WERI-Rb-1 (cell line): Measurements from ENCODE around the gene CLEC18A.
"Not testable (repeated sequence)": the region's sequence is repeated elsewhere in the genome, so short reads cannot be mapped to it uniquely, and the experiment has no call there.

Experiments
- DNase-seq: peaks from one replicate; pipeline ENCODE4 v3.0.0-alpha.2; 2020
- H3K27ac ChIP-seq: fragments of 250-450 bp; sonication (Bioruptor Pico); 2 replicates; pipeline ENCODE4 v1.5.1; 2020; ENCODE audit warnings: mild to moderate bottlenecking, moderate library complexity
- H3K27me3 ChIP-seq: fragments of 250-450 bp; sonication (Bioruptor Pico); 2 replicates; pipeline ENCODE4 v1.5.1; 2021; ENCODE audit warnings: mild to moderate bottlenecking, low read depth, moderate library complexity; ENCODE audit not compliant: insufficient read depth, severe bottlenecking
- H3K36me3 ChIP-seq: fragments of 250-450 bp; sonication (Bioruptor Pico); 2 replicates; pipeline ENCODE4 v1.5.1; 2020; ENCODE audit warnings: mild to moderate bottlenecking, moderate library complexity
- H3K4me3 ChIP-seq: 2 replicates; pipeline ENCODE4 v1.5.1; 2011; ENCODE audit warnings: low read depth, mild to moderate bottlenecking, control low read depth, low read length
- H3K9me3 ChIP-seq: fragments of 250-450 bp; sonication (Bioruptor Pico); 2 replicates; pipeline ENCODE4 v1.5.1; 2021; ENCODE audit warnings: mild to moderate bottlenecking, moderate library complexity; ENCODE audit not compliant: severe bottlenecking
- TF ChIP-seq, protein P1 (sequence below): IDR thresholded peaks from 2 replicates; pipeline ENCODE4 v1.5.1; 2011; ENCODE audit warnings: low read depth, mild to moderate bottlenecking, control low read depth, inconsistent platforms, low read length

CLEC18A gene

DNA sequence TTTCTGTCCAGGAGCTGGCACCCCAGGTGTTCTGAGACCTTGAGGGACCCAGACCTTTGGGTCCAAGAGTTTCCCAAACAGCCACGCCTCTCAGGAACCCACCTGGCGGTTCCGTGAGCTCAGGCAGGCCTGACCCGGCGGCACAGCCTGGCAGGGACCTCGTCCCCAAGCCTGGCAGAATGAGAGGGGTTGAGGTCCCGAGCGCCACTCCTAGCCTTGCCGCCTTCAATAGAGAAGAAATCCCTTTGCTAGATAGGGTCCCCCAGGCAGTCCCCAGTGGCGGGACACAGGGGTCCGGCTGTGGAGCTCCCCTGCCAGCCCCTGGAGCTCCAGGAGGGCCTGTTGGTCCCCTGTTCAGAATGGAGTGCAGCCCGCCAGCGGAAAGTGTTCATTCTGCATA is 10.5 kb upstream of the CLEC18A start:
- TF ChIP-seq, protein P1, sequence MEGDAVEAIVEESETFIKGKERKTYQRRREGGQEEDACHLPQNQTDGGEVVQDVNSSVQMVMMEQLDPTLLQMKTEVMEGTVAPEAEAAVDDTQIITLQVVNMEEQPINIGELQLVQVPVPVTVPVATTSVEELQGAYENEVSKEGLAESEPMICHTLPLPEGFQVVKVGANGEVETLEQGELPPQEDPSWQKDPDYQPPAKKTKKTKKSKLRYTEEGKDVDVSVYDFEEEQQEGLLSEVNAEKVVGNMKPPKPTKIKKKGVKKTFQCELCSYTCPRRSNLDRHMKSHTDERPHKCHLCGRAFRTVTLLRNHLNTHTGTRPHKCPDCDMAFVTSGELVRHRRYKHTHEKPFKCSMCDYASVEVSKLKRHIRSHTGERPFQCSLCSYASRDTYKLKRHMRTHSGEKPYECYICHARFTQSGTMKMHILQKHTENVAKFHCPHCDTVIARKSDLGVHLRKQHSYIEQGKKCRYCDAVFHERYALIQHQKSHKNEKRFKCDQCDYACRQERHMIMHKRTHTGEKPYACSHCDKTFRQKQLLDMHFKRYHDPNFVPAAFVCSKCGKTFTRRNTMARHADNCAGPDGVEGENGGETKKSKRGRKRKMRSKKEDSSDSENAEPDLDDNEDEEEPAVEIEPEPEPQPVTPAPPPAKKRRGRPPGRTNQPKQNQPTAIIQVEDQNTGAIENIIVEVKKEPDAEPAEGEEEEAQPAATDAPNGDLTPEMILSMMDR: no peak
- no peak for DNase-seq
- H3K4me3 ChIP-seq: no peak overlapping the region
- H3K36me3 ChIP-seq: 0 out of 2 replicates have a peak, but pooled peaks cover 4% of the 10 kb centered on the region
- no peak overlapping the region for H3K27ac ChIP-seq
- no peaks in the 10 kb centered on the region for H3K9me3 ChIP-seq
- H3K27me3 ChIP-seq: no peaks in the 10 kb centered on the region

DNA sequence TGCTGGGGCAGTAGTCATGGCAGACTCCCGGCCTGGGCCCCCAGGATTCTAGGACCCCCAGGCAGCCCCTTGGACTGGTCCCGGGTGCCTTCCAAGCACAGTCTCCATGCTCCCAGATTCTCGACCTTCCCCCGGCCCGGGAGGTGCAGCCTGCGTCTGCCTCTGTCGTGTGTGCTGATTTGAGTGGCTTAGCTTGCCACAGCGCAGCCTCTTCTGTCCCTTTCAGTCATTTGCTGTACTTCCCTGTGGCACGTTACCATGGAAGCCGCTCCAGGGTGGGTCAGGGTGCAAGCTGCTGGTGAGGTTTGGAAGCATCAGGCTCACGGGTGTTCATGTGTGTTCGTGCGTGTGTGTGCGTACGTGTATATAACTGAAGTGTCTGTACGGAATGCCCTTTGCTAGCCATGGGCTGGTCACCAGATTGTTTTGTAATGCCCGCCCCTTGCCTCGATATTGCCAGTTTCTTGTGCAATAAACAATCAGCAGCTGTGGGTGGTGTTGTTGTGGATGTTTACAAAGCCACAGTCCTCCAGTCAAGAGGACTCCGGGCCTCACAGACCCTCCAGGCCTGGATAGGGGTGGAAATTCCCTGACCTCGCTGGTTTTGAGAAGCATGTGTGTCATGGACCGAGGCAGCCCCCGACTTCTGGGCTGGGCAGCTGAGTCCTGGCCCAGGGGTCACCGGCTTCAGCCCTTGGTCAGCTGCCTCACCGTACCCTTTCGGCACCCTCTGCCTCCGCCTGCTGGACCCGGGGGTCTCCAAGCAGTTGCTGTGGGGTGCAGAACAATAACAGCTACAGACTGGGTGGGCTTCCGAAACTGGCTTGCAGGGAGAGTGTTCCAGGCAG is 9.7 kb upstream of the CLEC18A start:
- TF ChIP-seq, protein P1: no peak
- H3K27ac ChIP-seq: no peak overlapping the region
- no peak for DNase-seq

DNA sequence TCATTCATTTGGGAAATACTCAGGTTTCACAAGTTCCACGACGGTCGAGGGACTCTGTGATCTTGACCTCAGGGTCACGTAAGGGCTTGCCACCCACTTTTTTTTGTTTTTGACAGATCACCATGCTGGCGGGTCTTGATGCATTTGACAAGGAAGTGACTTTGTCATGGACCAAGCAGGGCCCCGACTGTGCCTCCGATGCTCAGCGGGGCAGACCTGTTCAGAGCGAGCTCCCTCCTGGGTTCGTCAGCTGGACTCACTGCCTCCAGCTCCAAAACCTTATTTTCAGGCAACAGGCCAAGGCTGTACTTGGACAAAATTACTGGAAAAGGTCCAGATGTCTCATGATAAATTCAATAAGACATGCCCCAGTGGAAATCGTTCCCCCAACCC is 9.0 kb upstream of the CLEC18A start:
- H3K36me3 ChIP-seq: no peaks in the 10 kb centered on the region
- DNase-seq: no peak

More for the DNA sequence above, 9.7 kb upstream of the CLEC18A start:
- Histone ChIP-seq H3K9me3 (no peaks in the 10 kb centered on the region), H3K36me3 (0 out of 2 replicates have a peak, but pooled peaks cover 4% of the 10 kb centered on the region), H3K27me3 (no peaks in the 10 kb centered on the region), H3K4me3 (no peak overlapping the region)

GRCh38 chr16:69942627-69943170 is 8.4 kb upstream of the CLEC18A start:
- no peaks in the 10 kb centered on the region for H3K9me3 ChIP-seq
- TF ChIP-seq, protein P1: no peak
- no peak overlapping the region for H3K4me3 ChIP-seq
- no peak for DNase-seq
- H3K27ac ChIP-seq: no peak overlapping the region
- no peaks in the 10 kb centered on the region for H3K36me3 ChIP-seq
- no peaks in the 10 kb centered on the region for H3K27me3 ChIP-seq

More for the DNA sequence above, 9.0 kb upstream of the CLEC18A start:
- TF ChIP-seq, protein P1: no peak
- H3K4me3 ChIP-seq: no peak overlapping the region
- H3K9me3 ChIP-seq: no peaks in the 10 kb centered on the region
- H3K27ac ChIP-seq: no peak overlapping the region
- no peaks in the 10 kb centered on the region for H3K27me3 ChIP-seq

GRCh38 chr16:69943241-69944036 is 7.7 kb upstream of the CLEC18A start:
- H3K9me3 ChIP-seq, DNase-seq, H3K36me3 ChIP-seq, H3K27me3 ChIP-seq, H3K27ac ChIP-seq, H3K4me3 ChIP-seq: not testable (repeated sequence)

DNA sequence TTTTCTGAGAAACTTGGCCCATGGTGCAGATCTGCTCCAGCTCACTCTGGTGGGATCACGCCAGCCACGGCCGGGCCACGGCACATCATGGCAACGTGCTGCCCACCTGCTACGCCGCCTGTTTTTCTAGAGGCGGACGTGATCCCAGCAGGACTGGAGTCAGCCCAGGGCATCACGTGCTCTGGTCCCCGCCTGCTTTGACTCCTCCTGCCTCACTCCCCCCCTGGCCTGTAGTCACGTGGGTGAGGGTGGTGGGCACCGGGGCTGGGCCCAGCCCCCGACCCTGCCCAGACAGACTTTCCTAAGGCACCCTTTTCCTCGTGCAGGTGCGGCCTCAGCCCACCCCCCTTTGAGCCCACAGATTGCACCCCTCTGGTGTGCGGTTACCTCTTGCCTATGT is 723 bp upstream of the CLEC18A start:
- H3K4me3 ChIP-seq, H3K27me3 ChIP-seq, H3K36me3 ChIP-seq, H3K27ac ChIP-seq, DNase-seq, H3K9me3 ChIP-seq: not testable (repeated sequence)

GRCh38 chr16:69951672-69952031 is 518 bp downstream of the CLEC18A start:
- H3K27ac ChIP-seq, H3K4me3 ChIP-seq, H3K27me3 ChIP-seq, H3K9me3 ChIP-seq, DNase-seq, H3K36me3 ChIP-seq: not testable (repeated sequence)

GRCh38 chr16:69952116-69952515 is 982 bp downstream of the CLEC18A start:
- not testable (repeated sequence) for H3K36me3 ChIP-seq, H3K27me3 ChIP-seq, DNase-seq, H3K27ac ChIP-seq, H3K9me3 ChIP-seq, H3K4me3 ChIP-seq

DNA sequence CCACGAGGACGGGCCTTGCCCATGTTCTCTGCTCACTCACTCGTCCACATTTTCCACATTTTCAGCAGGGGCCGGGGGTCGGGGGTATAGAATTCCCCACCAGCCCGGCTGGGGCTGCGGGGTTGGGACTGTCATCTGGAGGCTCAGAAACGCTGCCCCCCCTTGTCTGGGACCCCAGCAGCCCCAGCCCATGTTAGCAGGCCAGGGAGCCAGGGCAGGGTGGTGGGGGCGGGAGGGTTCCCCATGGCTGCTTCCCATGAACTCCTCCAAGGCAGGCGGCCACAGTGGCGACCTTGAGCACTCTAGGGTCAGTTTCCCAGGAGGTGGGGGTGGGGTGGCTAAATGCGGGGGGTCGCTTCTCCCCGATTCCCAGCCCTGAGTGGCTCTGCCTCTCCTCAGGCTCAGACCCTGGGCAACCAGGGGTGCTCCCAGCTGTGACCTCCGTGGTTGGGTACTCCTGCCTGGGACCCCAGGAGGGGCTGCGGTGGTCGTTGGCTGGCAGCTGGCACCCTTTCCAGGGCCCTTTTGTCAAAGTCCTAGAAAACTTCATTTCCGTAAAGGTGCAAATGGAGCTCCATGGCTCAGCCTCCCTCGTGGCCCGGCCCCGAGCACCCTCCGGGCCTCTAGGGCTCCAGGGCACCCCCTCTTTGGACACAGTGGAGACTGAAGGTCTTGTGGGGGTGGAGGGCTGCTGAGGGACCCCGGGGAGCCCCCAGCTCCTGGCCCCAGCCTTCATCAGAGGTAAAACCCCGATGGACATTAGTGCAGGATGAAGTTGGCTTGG is 1.6 kb downstream of the CLEC18A start:
- not testable (repeated sequence) for H3K9me3 ChIP-seq, DNase-seq, H3K27me3 ChIP-seq, H3K4me3 ChIP-seq, H3K27ac ChIP-seq, H3K36me3 ChIP-seq
